HG02840 (cell line): ENCODE measurements around the gene KLK7.
"Not testable (repeated sequence)": the region's sequence is repeated elsewhere in the genome, so short reads cannot be mapped to it uniquely, and the experiment has no call there.

Experiments
- ATAC-seq: cut with Tn5 transposase; IDR thresholded peaks from one replicate; pipeline ENCODE4 v1.9.1; 2021; ENCODE audit warnings: mild to moderate bottlenecking, moderate library complexity, moderate number of reproducible peaks; ENCODE audit not compliant: unreplicated experiment, low FRiP score

KLK7 gene

DNA sequence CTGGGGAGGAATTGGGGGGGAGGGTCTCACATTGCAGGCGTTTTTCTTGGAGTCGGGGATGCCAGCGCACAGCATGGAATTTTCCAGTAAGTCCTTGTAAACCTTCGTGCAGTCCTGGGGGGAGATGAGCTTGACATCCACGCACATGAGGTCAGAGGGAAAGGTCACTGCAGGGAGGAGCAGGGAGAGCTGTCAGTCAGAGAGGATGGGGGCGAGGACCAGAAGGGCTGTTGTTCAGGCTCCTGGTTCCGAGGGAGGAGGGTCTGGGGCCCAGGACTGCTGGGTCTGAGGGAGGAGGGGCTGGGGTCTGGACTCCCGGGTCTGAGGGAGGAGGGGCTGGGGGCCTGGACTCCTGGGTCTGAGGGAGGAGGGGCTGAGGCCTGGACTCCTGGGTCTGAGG is 4.0 kb downstream of the KLK7 start:
- ATAC-seq: no peak

DNA sequence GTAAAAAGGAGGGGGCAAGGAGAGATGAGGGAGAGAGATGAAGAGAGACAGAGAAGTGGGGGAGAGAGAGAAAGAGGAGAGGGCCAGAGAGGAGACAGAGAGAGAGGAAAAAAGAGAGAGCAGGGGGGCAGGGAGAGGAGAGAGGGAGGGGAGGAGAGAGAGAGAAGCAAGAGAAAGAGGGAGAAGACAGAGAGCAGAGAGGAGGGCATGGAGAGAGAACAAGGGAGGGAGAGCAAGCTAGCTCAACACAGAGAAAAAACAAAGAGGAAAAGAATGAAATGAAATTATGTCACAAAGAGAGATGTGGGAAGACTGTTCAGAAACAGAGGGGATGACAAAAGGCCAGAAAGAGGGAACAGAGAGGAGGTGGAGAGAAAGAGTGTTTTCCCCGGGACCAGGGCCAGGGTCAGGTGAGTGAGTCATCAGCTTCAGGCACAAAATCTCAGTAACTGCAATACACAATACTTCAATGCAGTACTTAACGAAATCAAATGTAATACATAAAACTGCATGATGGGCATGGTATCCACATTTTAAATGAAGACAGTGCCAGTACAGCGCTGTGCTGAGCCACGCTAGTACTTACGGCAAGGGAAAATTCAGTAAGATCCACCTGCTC is 4.8 kb downstream of the KLK7 start:
- ATAC-seq: no peak

DNA sequence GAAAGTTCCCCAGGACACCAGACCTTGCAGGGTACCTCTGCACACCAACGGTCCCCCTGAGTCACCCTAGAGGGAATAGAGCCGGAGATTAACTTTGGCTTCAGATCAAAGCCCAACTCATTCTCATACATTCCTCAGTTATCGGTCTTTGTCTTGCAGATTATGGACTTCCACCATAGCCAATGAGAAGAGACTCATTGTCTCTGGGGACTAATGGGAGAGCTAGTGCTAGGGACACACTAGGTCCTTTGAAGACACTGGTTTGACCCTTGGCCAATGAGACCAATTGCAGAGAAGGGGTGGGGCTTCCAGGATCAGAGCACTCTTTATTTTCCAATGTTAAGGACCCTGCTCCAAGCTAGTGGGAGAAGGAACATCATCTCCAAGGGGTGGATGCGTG is 6.1 kb downstream of the KLK7 start:
- ATAC-seq: no peak

DNA sequence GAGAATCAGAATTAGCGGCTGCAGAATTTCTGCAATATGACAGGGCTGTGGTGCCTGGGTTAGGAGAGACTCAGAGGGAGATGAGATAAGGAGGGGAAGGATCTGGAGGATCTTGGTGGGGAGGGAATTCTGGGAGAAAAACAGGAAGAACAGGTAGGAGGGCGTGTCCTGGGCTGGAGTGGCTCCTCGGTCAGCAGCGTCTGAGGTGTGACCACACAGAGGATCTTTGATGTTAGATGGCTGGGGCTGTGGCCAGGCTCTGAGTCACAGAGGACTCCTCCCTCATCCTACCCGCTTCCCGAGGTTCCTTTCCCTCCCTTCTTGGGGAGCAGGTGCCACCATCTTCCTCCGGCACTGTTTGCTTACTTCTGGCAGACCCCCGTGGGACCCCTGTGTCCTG is 8.0 kb downstream of the KLK7 start:
- ATAC-seq: no peak

DNA sequence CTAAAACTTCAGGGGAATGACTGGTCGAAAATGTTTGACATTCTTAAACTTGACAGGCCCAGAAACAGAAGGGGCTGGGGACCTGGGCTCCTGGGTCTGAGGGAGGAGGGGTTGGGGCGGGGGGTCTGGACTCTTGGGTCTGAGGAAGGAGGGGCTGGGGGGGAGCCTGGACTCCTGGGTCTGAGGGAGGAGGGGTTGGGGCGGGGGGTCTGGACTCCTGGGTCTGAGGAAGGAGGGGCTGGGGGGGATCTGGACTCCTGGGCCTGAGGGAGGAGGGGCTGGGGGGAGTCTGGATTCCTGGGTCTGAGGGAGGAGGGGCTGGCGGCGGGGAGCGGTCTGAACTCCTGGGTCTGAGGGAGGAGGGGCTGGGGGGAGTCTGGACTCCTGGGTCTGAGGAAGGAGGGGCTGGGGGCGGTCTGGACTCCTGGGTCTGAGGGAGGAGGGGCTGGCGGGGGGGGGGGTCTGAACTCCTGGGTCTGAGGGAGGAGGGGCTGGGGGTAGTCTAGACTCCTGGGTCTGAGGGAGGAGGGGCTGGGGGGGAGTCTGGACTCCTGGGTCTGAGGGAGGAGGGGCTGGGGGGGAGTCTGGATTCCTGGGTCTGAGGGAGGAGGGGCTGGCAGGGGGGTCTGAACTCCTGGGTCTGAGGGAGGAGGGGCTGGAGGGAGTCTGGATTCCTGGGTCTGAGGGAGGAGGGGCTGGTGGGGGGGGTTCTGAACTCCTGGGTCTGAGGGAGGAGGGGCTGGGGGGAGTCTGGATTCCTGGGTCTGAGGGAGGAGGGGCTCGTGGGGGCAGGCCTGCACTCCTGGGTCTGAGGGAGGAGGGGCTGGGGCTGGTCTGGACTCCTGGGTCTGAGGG is 8.8 kb downstream of the KLK7 start:
- ATAC-seq: no peak

DNA sequence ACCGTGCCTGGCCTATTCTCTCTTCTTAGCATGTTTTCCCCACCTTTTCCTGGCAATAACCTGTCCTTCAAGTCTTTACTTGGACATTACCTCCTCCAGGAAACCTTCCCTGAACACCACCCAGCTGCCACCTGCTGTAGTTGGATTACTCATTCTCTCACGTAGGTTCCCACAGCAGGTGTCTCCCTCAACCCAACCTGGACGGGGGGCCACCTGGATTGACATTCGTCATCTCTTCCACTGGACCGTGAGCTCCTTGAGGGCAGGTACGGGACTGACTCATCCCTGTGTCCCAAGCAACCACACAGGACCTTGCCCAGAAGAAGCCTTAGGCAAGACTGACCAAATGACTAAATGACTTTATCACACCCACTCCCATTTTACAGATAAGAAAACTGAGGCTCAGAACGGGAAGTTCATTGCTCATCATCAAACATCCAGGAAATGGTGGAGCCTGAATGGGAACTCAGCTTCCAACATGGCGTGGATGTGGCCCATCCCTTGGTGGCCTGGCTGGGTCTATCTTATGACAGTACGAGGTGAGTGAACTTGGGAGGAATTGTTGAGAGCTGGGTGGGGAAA is 10.8 kb downstream of the KLK7 start:
- ATAC-seq: no peak

DNA sequence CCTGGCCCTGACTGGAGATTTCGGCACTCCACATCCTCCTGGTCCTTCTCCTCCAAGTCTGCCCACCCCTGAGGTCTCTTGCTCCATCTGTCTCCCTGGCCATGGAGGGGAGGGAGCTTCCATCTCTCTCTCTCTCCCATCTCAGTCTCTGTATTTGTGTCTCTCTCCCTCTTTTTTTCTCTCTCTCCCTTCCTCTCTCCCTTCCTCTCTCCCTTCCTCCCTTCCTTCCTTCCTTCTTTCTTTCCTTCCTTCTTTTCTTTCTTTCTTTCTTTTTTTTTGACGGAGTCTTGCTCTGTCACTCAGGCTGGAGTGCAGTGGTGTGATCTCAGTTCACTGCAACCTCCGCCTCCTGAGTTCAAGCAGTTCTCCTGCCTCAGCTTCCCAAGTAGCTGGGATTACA is 13.9 kb downstream of the KLK7 start:
- ATAC-seq: not testable (repeated sequence)

DNA sequence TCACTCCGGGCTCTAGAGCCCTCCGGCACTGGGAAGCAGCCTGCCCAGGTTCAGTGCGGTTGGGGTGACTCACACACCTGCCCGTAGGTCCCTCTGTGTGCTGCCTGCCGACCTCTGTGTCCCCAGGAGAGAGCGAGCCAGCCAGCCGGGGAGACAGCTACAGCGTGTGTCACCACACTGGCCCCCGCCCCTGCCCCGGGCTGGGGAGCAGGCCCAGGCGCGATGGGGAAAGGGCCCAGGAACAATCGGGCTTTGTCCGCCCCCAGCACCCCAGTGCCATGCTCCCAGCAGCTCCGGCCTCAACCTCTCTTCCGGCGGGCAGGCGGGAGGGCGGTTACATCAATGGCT is 14.3 kb downstream of the KLK7 start, which contains the start of gene KLK6:
KLK6 (minus strand) TSS at position 179 of the 348 bp plus-strand sequence. CDS start 1,487 bp downstream, outside the sequence.
- no peak for ATAC-seq

DNA sequence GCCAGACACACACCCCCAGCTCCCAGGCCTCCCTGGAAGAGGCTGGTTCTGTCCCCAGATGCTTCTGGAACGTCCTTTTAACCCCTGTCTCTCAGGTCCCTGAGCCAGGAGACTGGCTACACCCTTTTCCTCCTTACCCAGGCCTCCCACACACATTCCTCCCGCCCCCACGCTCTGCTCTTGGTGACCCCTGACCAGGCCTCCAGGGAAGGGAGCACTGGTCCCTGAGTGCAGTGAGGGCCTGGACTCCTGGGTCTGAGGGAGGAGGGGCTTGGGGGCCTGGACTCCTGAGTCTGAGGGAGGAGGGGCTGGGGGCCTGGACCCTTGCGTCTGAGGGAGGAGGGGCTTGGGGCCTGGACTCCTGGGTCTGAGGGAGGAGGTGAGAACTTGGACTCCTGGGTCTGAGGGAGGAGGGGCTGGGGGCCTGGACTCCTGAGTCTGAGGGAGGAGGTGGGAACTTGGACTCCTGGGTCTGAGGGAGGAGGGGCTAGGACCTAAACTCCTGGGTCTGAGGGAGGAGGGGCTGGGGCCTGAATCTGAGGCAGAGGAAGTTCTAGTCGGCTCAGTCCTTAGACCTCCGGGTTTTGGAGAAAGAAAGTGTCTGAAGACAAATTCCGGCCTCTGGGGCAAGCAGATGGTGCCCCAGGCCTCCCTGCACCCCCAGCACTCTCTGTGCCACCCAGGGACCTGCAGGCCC is 14.9 kb downstream of the KLK7 start:
- no peak for ATAC-seq

DNA sequence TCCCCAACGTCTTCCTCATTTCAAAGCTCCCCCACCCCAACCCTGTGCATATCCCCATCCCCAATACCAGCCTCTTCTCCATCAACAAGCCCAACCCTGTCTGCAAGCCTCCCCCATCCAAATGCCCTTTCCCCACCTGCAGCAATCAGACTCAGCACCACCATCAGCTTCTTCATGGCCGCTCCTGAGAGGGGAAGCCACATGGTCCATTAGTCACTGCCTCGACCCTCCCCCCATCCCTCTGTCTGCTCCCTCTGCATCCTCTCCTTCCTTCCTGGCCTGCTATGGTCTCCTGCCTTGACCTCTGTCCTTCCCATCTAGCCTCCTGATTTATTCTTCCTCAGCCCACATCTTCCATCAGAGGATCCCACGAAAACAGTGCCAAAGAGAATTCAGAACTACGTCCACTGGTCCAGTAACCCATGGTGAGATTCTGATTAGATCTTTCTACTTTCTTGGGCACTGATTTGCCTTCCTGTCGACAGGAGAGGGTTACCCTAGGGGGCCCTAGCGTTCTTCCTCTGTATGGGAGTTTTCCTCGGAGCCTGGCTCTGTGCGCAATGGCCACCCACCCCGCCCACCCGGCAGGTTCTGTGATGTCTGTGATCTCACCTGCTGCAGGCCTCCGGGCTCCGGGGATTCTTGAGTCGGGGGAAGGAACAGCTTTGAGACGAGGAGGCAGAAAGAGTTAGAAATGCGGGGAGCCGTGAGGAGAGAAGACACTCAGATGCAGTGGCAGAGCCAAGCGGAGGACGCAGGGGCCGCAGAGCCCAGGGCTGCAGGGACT is 15.6 kb downstream of the KLK7 start:
- ATAC-seq: no peak

DNA sequence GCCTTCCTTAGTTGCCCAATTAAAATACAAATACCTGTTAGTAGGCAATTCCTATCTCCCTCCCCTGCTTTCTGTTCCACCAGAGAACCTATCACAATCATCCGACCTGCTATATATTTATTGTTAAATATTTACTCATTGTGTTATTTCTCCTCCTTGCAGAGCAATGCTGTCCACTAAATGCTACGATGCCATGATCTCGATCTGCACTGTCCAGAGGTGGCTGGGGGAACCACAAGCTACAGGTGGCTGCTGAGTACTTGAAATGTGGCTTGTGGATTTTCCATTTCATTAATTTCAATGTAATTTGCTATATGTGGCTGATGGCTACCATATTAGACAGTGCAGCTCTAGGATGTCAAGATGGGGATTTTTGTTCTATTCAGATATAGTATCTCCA is 19.5 kb downstream of the KLK7 start:
- ATAC-seq: no peak

DNA sequence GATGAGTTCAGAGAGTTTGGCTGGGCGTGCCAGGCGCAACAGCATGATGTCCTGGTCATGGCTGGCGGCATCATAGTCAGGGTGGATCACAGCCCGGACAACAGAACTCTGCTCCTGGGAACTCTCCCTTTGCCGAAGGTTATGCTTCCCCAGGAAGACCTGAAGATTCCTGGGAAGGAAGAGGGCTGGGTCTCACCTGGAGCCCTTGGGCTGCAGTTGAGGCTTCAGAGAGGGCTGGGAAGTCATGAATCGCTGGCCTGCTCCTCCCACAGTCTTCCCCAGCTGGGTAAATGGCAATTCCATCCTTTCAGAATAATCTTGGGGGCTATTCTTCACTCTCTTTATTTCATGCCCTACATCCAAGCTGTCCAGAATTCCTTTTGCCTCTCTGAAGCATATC is 20.3 kb downstream of the KLK7 start:
- ATAC-seq: no peak

DNA sequence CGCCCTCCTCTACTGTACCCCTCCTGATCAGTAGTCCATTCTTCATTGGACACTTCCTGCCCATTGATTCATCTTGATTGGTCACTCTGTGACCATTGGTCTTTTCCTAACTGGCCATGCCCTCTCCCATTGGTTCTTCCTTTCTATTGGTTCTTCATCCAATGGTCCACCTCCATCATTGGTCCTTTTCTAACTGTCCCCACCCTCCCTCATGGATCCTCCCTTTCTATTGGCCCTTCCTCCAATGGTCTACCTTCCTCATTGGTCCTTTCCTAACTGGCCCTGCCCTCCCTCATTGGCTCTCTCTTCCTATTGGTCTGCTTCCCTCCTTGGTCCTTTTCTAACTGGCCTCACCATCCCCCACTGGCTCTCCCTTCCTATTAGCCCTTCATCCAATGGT is 21.5 kb downstream of the KLK7 start:
- no peak for ATAC-seq

DNA sequence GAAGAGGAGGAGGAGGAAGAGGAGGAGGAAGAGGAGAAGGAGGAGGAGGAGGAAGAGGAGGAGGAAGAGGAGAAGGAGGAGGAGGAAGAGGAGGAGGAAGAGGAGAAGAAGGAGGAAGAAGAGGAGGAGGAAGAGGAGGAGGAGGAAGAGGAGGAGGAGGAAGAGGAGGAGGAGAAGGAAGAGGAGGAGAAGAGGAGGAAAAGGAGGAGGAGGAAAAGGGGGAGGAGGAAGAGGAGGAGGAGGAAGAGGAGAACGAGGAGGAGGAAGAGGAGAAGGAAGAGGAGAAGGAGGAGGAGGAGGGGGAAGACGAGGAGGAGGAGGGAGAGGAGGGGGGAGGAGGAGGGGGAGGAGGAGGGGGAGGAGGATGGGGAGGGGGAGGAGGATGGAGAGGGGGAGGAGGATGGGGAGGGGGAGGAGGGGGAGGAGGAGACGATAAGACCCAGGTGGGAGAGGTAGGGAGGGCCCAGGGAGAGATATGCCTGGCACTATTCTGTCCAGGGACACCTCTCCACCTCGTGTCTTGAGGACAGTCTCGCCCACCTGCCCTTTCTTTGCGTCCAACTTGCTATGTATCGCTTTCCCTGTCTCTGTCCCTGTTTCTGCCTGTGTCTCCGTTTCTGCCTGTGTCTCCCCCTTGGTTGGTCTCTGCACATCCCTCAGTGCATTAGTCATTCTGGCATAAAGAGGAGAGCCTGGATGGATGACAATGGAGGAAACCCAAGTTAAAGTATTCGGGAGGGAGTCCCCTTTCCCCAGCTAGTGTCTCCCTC is 23.8 kb downstream of the KLK7 start:
- ATAC-seq: no peak

DNA sequence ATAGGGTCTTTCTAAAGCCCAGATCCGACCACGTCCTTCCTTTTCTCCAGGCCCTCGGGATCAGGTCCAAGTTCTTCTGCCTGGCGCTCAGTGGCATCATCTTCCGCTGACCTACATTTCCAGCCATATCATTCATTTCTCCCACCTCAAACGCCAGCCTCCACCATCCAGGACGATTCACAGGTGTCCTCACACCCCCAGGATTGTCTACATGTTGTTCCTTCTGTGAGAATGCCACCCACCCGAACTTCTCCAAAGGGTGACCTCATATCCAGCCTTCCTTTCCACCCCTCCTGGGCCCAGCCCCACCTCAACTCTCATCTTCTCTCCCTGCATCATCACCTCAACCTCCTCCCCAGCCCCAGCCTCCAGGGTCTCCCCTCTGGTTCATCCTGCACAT is 26.1 kb downstream of the KLK7 start:
- ATAC-seq: no peak

DNA sequence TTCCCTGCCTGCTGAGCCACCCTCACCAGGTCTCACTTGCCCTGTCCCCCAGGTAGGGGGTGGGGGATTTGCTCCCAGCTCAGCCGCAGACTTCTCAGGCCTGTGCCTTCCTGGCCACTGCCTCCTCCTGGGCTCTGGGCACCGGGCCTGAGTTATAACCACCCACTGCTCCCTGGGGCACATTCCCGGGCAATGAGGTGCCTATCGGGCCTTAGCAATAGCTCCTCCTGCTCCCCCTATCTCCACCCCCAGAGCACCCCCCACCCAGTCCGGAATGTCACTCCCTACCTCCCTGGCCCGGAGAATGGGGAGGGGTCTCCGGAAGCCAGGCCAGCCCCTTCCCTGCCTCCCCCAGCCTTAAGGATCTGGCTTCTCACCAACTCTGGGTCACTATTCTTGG is 30.8 kb downstream of the KLK7 start, which contains the start of gene KLK5:
KLK5 (minus strand) TSS at position 129 of the 400 bp plus-strand sequence. CDS start 381 bp downstream, outside the sequence.
- ATAC-seq: no peak

DNA sequence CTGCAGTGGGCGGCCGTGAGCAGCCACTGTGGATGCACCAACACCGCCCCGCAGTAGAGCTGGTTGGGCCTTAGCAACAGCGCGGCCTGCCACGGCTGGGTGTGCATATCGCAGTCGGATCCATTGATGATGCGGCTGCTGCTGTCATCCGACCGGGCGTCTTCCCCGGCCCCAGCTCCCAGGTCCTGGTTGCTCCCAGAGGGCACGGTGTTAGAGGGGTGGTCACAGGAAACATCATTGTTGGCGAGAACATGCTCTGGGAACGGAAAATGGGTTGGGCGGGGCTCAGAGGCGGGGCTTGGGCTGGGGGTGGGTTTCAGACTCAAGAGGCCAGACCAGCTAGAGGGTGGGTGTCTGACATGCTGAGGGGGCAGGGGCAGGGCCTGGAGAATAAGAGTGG is 33.9 kb downstream of the KLK7 start:
- ATAC-seq: no peak

DNA sequence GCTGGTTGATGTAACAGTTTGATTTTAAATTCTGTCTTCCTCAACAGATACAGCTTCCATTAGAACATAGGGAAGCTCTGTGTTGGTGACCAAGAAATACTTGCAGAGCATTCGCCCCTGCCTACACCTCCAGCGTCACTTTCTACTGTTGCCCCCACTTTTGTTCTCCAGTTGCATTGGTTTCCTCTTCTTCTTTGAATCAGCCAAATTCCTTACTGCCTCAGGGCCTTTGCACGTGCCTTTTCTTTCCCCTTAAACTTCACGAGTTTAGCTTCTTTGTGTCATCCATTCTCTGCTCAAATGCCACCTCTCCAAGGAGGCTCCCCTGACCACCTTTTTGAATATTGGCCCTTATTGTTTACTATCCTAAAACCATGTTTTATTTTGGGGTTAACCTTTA is 36.6 kb downstream of the KLK7 start:
- no peak for ATAC-seq

DNA sequence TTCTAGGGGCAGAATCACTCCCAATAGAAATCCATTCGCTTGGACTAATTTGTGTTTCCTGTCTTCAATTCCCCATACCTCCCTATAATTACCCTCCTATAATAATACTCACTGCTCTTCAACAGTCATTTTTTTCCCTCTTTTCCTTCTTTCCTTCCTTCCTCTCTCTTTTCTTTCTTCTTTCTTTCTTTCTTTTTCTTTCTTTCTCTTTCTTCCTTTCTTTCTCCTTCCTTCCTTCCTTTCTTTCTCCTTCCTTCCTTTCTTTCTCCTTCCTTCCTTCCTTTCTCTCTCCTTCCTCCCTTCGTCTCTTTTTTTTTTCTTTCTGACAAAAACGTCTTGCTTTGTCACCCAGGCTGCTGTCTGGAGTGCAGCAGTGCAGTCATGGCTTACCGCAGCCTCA is 38.9 kb downstream of the KLK7 start:
- no peak for ATAC-seq
